GM10847 (cell line): ENCODE measurements around the gene TCF21.

Experiments
- POLR2A ChIP-seq: IDR thresholded peaks from 2 replicates; pipeline ENCODE4 v1.6.1; 2011; ENCODE audit not compliant: insufficient read length; ENCODE audit errors: extremely low read depth

TCF21 gene

GRCh38 chr6:133888929-133889556, at the start of gene TCF21:
TCF21 (plus strand) TSS chr6:133889113; CDS start chr6:133889398, 285 bp downstream.
- TF ChIP-seq POLR2A: no peak

- no peak for TF ChIP-seq POLR2A
Measured at GRCh38 chr6:133841176-133841575, 47.7 kb upstream of the TCF21 start.

GRCh38 chr6:133843098-133843497, 45.8 kb upstream of the TCF21 start:
- TF ChIP-seq POLR2A: no peak

- no peak for TF ChIP-seq POLR2A
Measured at GRCh38 chr6:133844709-133845108, 44.2 kb upstream of the TCF21 start.

GRCh38 chr6:133854041-133854363, 34.9 kb upstream of the TCF21 start:
- TF ChIP-seq POLR2A: no peak

GRCh38 chr6:133854364-133855275, 34.3 kb upstream of the TCF21 start:
- TF ChIP-seq POLR2A: no peak

- TF ChIP-seq POLR2A: no peak
Measured at GRCh38 chr6:133855276-133855990, 33.5 kb upstream of the TCF21 start.

- TF ChIP-seq POLR2A: no peak
Measured at GRCh38 chr6:133855991-133856370, 32.9 kb upstream of the TCF21 start.

- no peak for TF ChIP-seq POLR2A
Measured at GRCh38 chr6:133856911-133857310, 32.0 kb upstream of the TCF21 start.

GRCh38 chr6:133857696-133858095, 31.2 kb upstream of the TCF21 start:
- TF ChIP-seq POLR2A: no peak

- no peak for TF ChIP-seq POLR2A
Measured at GRCh38 chr6:133863228-133863627, 25.7 kb upstream of the TCF21 start.

GRCh38 chr6:133865680-133866079, 23.2 kb upstream of the TCF21 start:
- no peak for TF ChIP-seq POLR2A

- TF ChIP-seq POLR2A: no peak
Measured at GRCh38 chr6:133871131-133871530, 17.8 kb upstream of the TCF21 start.

GRCh38 chr6:133873538-133873937, 15.4 kb upstream of the TCF21 start:
- no peak for TF ChIP-seq POLR2A

GRCh38 chr6:133877116-133877515, 11.8 kb upstream of the TCF21 start:
- no peak for TF ChIP-seq POLR2A

- no peak for TF ChIP-seq POLR2A
Measured at GRCh38 chr6:133880006-133880405, 8.9 kb upstream of the TCF21 start.
